Mesothelial cell of epicardium (in vitro differentiated cells): ENCODE data around the gene CCDC8. TPM values are rescaled to one million over a fixed set of nuclear protein-coding genes. Genes with fewer than 3 reads are reported as not detected.

ENCODE experiments used
- DNase-seq, 2 experiments: peaks; one replicate each; pipeline ENCODE4 v3.0.0; 2021; ENCODE audit warnings: low spot score in 2 of 2; ENCODE audit not compliant: unreplicated experiment in 2 of 2
- H3K27ac Mint-ChIP-seq: 2 replicates; pipeline ENCODE4 v1.8.0; 2021; ENCODE audit warnings: mixed read lengths
- H3K27me3 Mint-ChIP-seq: 2 replicates; pipeline ENCODE4 v1.8.0; 2021; ENCODE audit warnings: low read depth, mixed read lengths
- H3K36me3 Mint-ChIP-seq: 2 replicates; pipeline ENCODE4 v1.8.0; 2021; ENCODE audit warnings: mixed read lengths
- H3K4me1 Mint-ChIP-seq: 2 replicates; pipeline ENCODE4 v1.8.0; 2021; ENCODE audit warnings: mixed read lengths
- H3K4me3 Mint-ChIP-seq: 2 replicates; pipeline ENCODE4 v1.8.0; 2021; ENCODE audit warnings: mild to moderate bottlenecking, moderate library complexity, mixed read lengths
- H3K9me3 Mint-ChIP-seq: 2 replicates; pipeline ENCODE4 v1.8.0; 2021; ENCODE audit warnings: mixed read lengths
- CTCF ChIP-seq: fragments of 200-600 bp; sonication (generic); IDR thresholded peaks from one replicate; pipeline ENCODE4 v1.5.0; 2021; ENCODE audit warnings: antibody characterized with exemption; ENCODE audit not compliant: unreplicated experiment
- total RNA-seq: library from RNA; stranded (reverse); gene quantifications from 3 replicates; pipeline ENCODE4 v1.2.1, GENCODE V29; 2021

Gene CCDC8
- total RNA-seq, 1 donor from 2014 or later: 50.7 TPM

GRCh38 chr19:46386996-46387712, 26.2 kb downstream of the CCDC8 start:
- Mint-ChIP-seq H3K4me1 (no peaks in the 10 kb centered on the region), H3K27me3 (no peaks in the 10 kb centered on the region), H3K4me3 (no peak overlapping the region), H3K9me3 (peaks cover 5% of the 10 kb centered on the region), H3K27ac (no peak overlapping the region), H3K36me3 (peaks cover 61% of the 10 kb centered on the region)
- no peak for TF ChIP-seq CTCF
- DNase-seq: no peak

GRCh38 chr19:46386151-46386550, 27.2 kb downstream of the CCDC8 start:
- Mint-ChIP-seq H3K4me1 (no peaks in the 10 kb centered on the region), H3K36me3 (peaks cover 60% of the 10 kb centered on the region), H3K27me3 (no peaks in the 10 kb centered on the region), H3K27ac (no peak overlapping the region), H3K4me3 (no peak overlapping the region), H3K9me3 (peaks cover 5% of the 10 kb centered on the region)
- no peak for DNase-seq
- no peak for TF ChIP-seq CTCF

GRCh38 chr19:46385636-46386035, 27.7 kb downstream of the CCDC8 start:
- H3K27ac Mint-ChIP-seq: no peak overlapping the region
- no peak for TF ChIP-seq CTCF
- DNase-seq: no peak
- no peak overlapping the region for H3K4me3 Mint-ChIP-seq
- H3K27me3 Mint-ChIP-seq: no peaks in the 10 kb centered on the region
- H3K9me3 Mint-ChIP-seq: peaks cover 10% of the 10 kb centered on the region
- no peaks in the 10 kb centered on the region for H3K4me1 Mint-ChIP-seq
- H3K36me3 Mint-ChIP-seq: peaks cover 64% of the 10 kb centered on the region

GRCh38 chr19:46384396-46384795, 29.0 kb downstream of the CCDC8 start:
- H3K4me1 Mint-ChIP-seq: no peaks in the 10 kb centered on the region
- peaks cover 12% of the 10 kb centered on the region for H3K9me3 Mint-ChIP-seq
- no peak overlapping the region for H3K4me3 Mint-ChIP-seq
- DNase-seq: no peak
- TF ChIP-seq CTCF: no peak
- H3K27me3 Mint-ChIP-seq: no peaks in the 10 kb centered on the region
- peaks cover 65% of the 10 kb centered on the region for H3K36me3 Mint-ChIP-seq
- H3K27ac Mint-ChIP-seq: no peak overlapping the region

GRCh38 chr19:46383846-46384245, 29.5 kb downstream of the CCDC8 start:
- Mint-ChIP-seq H3K9me3 (peaks cover 11% of the 10 kb centered on the region), H3K4me1 (no peaks in the 10 kb centered on the region), H3K4me3 (no peak overlapping the region), H3K27me3 (no peaks in the 10 kb centered on the region), H3K36me3 (peaks cover 63% of the 10 kb centered on the region), H3K27ac (no peak overlapping the region)
- TF ChIP-seq CTCF: no peak
- DNase-seq: no peak
